GM12801 (cell line): ENCODE data around the gene ARHGAP26.

Experiments used
- CTCF ChIP-seq: IDR thresholded peaks from one replicate; pipeline ENCODE4 v1.5.1; 2011; ENCODE audit warnings: control low read depth; ENCODE audit not compliant: insufficient read length; ENCODE audit errors: extremely low read depth

The ARHGAP26 gene

GRCh38 chr5:143148771-143149170, 378.6 kb downstream of the ARHGAP26 start:
- TF ChIP-seq CTCF, result no peak

- TF ChIP-seq CTCF, result no peak
Observed at GRCh38 chr5:143149759-143150158, 379.6 kb downstream of the ARHGAP26 start.

GRCh38 chr5:143151056-143151700, 381.0 kb downstream of the ARHGAP26 start:
- TF ChIP-seq CTCF, result no peak

- TF ChIP-seq CTCF, result no peak
Observed at GRCh38 chr5:143152445-143152844, 382.3 kb downstream of the ARHGAP26 start.

- no peak for TF ChIP-seq CTCF
Observed at GRCh38 chr5:143153332-143154119, 383.3 kb downstream of the ARHGAP26 start.

GRCh38 chr5:143154510-143155370, 384.6 kb downstream of the ARHGAP26 start:
- TF ChIP-seq CTCF, result no peak

GRCh38 chr5:143155455-143155854, 385.3 kb downstream of the ARHGAP26 start:
- TF ChIP-seq CTCF, result no peak
